ENCODE results near the gene MLPH.

Gene MLPH

DNA sequence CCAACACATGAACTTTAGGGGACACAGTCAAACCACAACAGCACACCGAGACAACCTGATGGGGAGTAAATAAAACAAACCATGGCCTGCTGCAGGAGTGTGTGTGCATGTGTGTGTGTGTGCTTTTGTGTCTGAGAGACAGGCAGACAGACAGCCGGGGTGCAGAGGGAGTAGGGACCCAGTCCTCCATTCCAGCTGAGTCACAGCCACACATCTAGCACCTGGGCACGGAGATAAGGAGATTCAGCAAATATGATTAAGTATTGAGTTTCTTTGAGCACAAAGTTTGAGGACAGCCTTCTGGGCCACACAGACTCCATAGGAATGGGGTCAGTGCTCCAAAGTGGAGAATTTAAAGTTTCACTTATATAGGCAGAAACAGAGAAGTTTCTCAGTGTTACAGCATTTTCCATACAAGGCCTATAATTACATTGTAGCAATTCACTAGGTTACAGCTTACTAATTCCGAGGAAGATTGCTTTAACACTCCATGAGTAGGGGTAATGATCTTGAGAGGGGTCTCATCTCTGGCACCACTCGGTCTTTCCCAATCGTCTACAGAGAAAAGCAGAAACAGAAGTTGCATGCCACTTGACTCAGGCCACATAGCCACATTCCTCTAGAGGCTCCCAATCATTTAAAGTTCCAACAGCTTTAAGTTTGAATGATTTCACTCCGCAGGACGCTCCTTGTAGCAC is 48.5 kb downstream of the MLPH start:
- DNase-seq (ENCODE audit: low spot score) = no peak
- Histone ChIP-seq H3K4me3 (no peak overlapping the region), H3K27ac (no peak overlapping the region)
- TF ChIP-seq, protein P1, sequence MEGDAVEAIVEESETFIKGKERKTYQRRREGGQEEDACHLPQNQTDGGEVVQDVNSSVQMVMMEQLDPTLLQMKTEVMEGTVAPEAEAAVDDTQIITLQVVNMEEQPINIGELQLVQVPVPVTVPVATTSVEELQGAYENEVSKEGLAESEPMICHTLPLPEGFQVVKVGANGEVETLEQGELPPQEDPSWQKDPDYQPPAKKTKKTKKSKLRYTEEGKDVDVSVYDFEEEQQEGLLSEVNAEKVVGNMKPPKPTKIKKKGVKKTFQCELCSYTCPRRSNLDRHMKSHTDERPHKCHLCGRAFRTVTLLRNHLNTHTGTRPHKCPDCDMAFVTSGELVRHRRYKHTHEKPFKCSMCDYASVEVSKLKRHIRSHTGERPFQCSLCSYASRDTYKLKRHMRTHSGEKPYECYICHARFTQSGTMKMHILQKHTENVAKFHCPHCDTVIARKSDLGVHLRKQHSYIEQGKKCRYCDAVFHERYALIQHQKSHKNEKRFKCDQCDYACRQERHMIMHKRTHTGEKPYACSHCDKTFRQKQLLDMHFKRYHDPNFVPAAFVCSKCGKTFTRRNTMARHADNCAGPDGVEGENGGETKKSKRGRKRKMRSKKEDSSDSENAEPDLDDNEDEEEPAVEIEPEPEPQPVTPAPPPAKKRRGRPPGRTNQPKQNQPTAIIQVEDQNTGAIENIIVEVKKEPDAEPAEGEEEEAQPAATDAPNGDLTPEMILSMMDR (IDR thresholded peaks at IDR 0.05) = no peak

GRCh38 chr2:237536083-237536415 is 49.0 kb downstream of the MLPH start:
- TF ChIP-seq, protein P1 (IDR thresholded peaks at IDR 0.05) = no peak
- no peak overlapping the region for H3K27ac ChIP-seq

GRCh38 chr2:237536617-237537016 is 49.6 kb downstream of the MLPH start:
- Histone ChIP-seq H3K27ac (no peak overlapping the region), H3K4me3 (no peak overlapping the region)
- DNase-seq (ENCODE audit: low spot score) = no peak
- TF ChIP-seq, protein P1 (IDR thresholded peaks at IDR 0.05) = no peak

More at GRCh38 chr2:237536083-237536415, 49.0 kb downstream of the MLPH start:
- no peak overlapping the region for H3K4me3 ChIP-seq
- no peak for DNase-seq (ENCODE audit: low spot score)

DNA sequence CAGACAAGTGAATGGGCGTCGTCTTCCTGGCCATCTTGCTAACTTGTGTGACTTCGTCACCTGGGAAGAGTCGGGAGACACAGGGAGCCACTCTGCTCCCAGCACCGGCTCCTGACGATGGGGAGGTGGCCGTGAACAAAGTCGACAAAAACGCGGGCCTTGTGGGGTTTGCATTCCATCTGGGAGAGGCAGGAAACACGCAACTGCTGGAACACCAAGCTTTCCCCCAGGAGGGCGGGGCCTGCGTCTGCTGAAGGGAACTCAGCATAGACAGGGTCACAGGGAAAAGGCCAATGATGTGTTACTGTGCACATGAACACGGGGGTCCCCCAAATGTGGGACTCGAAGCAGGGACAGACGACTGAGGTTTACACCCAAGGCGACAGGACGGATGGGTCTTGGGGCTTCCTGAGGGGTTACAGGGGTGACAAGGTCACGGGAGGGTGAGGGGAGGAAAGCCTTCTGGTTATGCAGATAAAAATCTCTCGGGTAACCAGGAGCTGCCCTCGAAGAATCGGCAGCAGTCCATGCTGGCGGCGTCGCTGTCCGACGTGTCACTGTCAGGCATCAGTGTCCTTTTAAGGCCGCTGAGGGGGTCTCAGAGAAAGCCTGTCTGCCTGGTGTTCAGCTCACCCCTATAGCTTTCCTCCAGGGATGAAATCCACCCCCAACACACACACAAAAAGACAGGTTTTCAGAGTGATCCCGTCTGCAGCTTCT is 51.1 kb downstream of the MLPH start:
- H3K27ac ChIP-seq = no peak overlapping the region
- no peak overlapping the region for H3K4me3 ChIP-seq
- DNase-seq (ENCODE audit: low spot score) = no peak
- TF ChIP-seq, protein P1 (IDR thresholded peaks at IDR 0.05) = no peak

GRCh38 chr2:237538901-237539300 is 51.9 kb downstream of the MLPH start:
- DNase-seq (ENCODE audit: low spot score) = no peak
- H3K27ac ChIP-seq = no peak overlapping the region
- TF ChIP-seq, protein P1 (IDR thresholded peaks at IDR 0.05) = no peak
- H3K4me3 ChIP-seq = no peak overlapping the region

DNA sequence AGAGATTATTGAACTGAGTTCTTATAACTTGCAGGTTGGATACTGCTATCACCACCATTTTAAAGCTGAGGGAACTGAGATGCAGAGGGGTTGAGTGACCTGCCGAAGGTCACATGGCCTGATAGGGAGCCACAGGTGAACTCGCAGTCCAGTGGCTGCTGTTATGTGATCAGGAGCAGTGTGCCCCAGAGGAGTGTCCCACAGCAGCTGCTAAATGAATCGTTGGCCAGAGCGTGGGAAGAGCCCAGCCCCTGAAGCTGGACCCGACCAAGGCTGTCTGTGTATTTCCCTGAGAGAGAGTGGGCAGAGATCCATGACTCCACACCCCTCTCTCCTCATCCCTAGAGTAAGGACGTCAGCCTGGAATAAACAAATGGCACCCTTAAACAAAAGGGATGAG is 52.6 kb downstream of the MLPH start:
- TF ChIP-seq, protein P1 (IDR thresholded peaks at IDR 0.05) = no peak
- no peak for DNase-seq (ENCODE audit: low spot score)
- H3K27ac ChIP-seq = no peak overlapping the region
- H3K4me3 ChIP-seq = no peak overlapping the region

Measured in coronary artery (tissue), 2 donors.